Measurements from ENCODE around the gene FBXW9.

- no peak for TF ChIP-seq CTCF (IDR thresholded peaks at IDR 0.05)
- no peak for TF ChIP-seq POLR2A (IDR thresholded peaks at IDR 0.05)
Observed at GRCh38 chr19:12720296-12720695, 23.9 kb upstream of the FBXW9 start.
